GM12875 (cell line): ENCODE results near the gene NANOG.
"Not testable (repeated sequence)": the region's sequence is repeated elsewhere in the genome, so short reads cannot be mapped to it uniquely, and the experiment has no call there.

Source experiments
- H3K4me3 ChIP-seq: one replicate; pipeline ENCODE4 v1.5.1; 2011; ENCODE audit warnings: low read depth, low read length, control low read depth
- CTCF ChIP-seq: IDR thresholded peaks from 2 replicates; pipeline ENCODE4 v1.5.1; 2011; ENCODE audit warnings: low read depth, mild to moderate bottlenecking, control low read depth, inconsistent platforms, low read length, moderate library complexity, borderline replicate concordance; ENCODE audit not compliant: insufficient read depth

NANOG gene

GRCh38 chr12:7788884-7789528 lies at the start of gene NANOG:
NANOG (plus strand) TSS chr12:7789402; CDS start chr12:7789615, 213 bp downstream.
- not testable (repeated sequence) for H3K4me3 ChIP-seq

GRCh38 chr12:7747246-7747645 lies 42.0 kb upstream of the NANOG start, which contains the start of gene CLEC4C:
CLEC4C (minus strand) TSS chr12:7747375; CDS start chr12:7747348, 27 bp downstream.
- TF ChIP-seq CTCF: no peak
- no peak within 1 kb of the TSS for H3K4me3 ChIP-seq

GRCh38 chr12:7748852-7749251 lies 40.4 kb upstream of the NANOG start:
- TF ChIP-seq CTCF: no peak
- H3K4me3 ChIP-seq: no peak overlapping the region

GRCh38 chr12:7749442-7749841 lies 39.8 kb upstream of the NANOG start:
- no peak overlapping the region for H3K4me3 ChIP-seq
- TF ChIP-seq CTCF: no peak

GRCh38 chr12:7750350-7750749 lies 38.9 kb upstream of the NANOG start:
- H3K4me3 ChIP-seq: no peak overlapping the region
- no peak for TF ChIP-seq CTCF

GRCh38 chr12:7751394-7751793 lies 37.8 kb upstream of the NANOG start:
- no peak for TF ChIP-seq CTCF
- no peak overlapping the region for H3K4me3 ChIP-seq

- H3K4me3 ChIP-seq: not testable (repeated sequence)
Measured at GRCh38 chr12:7751941-7752922, 37.0 kb upstream of the NANOG start.

GRCh38 chr12:7755668-7756067 lies 33.5 kb upstream of the NANOG start:
- not testable (repeated sequence) for H3K4me3 ChIP-seq
